GM21717 (cell line): Measurements from ENCODE around the gene LRRN3.

Experiments used
- ATAC-seq: cut with Tn5 transposase; IDR thresholded peaks from one replicate; pipeline ENCODE4 v1.9.1; 2021; ENCODE audit warnings: mild to moderate bottlenecking, moderate library complexity; ENCODE audit not compliant: unreplicated experiment

Gene LRRN3

DNA sequence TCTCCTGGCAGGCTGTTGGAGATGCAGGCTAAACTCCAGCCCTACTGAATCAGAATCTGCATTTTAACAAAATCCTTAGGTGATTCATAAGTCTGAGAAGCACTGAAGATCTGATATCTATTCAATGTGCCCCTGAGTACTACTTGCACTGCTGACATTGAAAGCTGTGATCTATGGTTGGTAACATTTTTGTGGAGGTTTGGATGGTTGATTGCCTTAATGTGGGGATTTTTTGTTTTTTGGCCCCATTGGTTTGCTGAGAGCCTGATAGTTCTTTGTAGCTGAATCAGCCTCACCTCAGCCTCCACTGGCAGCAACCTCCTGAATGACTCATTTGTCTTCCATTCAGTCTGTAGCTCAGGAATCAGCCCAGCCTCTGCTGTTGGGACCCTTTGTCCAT is 14.7 kb upstream of the LRRN3 start:
- ATAC-seq = no peak

GRCh38 chr7:111077001-111077400 is 13.9 kb upstream of the LRRN3 start:
- ATAC-seq = no peak

DNA sequence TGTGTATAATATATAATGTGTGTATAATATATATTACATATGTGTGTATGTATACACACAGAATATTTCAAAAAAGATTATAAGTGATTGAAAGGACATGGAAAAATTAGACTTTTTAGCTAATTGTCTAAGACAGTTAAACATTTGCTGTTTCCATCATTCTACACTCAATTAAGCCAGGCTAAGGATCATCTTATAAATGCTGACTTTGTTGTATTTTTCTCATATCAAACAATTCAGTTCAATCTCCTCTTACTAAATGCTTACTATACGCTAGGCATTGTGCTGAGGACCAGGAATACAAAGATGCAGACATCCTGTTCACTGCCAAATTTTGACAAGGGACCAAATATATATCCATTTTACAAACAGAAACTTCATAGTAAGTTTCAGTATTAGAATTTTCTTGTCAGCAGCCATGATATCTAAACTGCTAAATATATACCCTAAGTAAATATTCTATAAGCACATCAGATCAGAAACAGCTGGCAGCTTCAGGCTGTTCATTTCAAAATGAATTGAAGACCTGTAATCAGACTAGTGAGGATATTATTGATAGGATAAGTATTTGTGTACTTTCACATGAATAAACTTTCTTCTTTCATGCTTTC is 10.3 kb upstream of the LRRN3 start:
- ATAC-seq = peak; percentile 29

- ATAC-seq = no peak
These were observed 9.2 kb upstream of the LRRN3 start for GRCh38 chr7:111081546-111082267.

GRCh38 chr7:111082351-111082750 is 8.6 kb upstream of the LRRN3 start:
- ATAC-seq = no peak

GRCh38 chr7:111083413-111083812 is 7.5 kb upstream of the LRRN3 start:
- ATAC-seq = peak; percentile 99

DNA sequence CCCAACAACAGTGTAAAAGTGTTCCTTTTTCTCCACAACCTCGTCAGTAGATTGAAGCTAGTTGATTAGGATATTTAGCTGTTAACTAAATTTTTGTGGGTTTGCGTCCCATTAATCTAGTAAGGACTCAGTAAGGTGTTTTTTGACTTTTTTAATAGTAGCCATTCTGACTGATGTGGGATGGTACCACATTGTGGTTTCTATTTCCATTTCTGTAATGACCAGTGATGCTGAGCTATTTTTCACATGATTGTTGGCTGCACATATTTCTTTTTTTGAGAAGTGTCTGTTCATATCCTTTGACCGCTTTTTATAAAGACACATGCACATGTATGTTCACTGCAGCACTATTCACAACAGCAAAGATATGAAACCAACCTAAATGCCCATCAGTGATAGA is 5.6 kb upstream of the LRRN3 start:
- ATAC-seq = no peak

DNA sequence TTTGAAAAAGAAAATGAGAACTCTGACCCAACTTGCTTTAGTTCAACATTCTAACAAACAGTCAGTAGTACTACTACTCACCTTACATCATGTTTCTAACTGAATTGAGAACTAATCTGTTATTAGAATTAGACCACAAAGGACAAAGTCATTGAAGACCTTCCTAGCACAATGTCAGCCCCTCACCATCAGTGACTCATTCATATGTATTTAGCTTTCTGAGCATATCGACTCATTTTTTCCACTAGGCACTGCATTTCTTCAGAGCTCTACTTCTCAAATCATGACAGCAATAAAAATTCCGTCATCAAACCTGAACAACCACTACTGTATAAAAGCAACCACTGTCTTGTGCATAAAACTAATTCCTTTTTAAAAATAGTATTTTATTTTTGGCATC is 4.4 kb upstream of the LRRN3 start:
- ATAC-seq = no peak

- no peak for ATAC-seq
These were observed 2.6 kb upstream of the LRRN3 start for GRCh38 chr7:111088328-111088727.

- no peak for ATAC-seq
These were observed 1.0 kb upstream of the LRRN3 start for GRCh38 chr7:111089822-111090426.

DNA sequence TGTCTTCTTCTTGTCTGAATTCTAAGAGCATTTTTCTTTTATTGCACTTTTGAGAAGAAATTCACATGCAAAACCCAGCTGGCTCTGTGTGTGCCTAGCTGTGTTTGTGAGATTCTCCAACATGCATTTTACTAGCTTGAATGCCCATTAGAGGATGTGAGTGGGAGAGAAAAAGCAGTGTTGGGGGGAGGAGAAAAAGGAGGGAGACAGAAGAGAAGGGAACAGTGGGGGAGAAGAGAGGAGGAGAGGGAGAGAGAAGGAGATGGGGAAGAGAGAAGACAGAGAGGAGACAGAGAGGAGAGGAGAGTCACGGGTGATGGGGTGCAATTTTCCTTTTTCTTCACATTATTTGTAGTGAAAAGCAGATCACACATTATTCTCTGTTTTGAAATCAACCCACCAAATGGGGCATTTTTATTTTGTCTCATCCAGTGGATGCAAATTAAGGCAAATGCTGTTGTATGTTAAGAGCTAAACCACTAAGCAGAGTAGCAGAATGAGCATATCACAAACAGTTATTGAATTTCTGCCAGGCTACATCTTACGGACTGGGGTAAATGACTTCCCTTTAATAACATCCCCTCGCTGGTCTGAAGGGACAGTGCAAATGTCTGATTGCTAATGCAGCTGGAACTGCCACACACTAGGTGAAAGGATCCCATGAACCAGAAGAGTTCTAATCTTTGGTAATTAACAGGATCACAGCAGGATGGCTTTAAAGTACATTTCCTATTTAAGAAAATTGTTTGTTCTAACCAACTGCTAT is 849 bp downstream of the LRRN3 start:
- peak; percentile 40 for ATAC-seq

DNA sequence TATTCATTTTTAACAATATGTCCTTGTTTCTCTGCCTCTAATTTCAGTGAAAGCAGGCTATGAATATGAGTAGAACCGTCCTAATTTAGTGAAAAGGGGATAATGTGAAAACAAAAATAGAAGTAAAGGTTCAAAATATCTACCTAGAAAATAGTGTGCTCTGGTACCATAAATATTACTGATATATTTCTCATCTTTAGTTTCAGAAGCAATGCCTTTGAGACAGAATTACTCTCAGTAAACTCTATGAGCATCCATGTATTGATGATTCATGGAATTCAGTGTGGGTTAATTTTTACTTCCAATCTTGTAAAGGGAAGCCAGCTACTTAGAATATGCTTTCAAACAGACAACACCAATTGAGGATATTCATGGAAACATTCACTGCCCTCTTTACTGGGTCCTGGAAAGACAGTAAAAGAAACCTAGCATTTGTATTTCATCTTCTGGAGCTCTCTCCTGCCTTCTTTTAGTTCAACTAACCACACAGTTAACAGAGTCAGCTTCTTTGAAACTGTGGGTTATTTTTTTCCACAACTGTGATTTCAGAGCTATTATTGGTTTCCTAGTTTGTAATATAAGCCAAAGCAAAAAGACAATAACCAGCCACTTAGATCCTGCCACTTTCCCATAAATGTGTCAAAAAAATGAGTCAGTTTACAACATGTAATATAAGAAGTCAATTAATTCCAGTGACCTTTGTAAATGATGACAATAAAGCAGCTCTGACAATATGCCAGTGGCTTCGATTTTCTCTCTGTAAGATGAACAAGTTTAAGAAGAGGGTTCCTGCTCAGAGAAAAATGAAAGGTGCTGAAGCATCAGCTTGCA is 1.7 kb downstream of the LRRN3 start:
- ATAC-seq = peak; percentile 57

GRCh38 chr7:111093496-111093895 is 2.6 kb downstream of the LRRN3 start:
- ATAC-seq = no peak

GRCh38 chr7:111094419-111094818 is 3.5 kb downstream of the LRRN3 start:
- ATAC-seq = no peak

DNA sequence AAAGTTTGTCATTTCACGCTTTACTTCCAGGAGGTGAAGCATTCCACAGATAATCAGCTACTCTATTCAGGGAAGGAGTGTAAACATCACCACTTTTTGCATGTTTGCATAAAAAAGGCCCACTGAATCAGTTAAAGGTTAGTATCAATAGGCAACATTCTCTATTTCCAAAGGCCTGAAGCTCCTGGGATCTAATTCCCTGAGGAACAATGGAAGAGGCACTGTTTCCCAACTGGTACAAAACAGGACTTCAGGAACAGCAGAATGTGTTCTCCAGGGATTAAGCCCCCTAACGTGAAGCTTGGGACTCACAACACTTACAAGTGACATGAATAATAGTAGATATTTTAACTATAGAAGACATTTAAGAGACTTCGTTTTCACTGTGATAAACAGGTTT is 6.1 kb downstream of the LRRN3 start:
- ATAC-seq = no peak

GRCh38 chr7:111098011-111098925 is 7.3 kb downstream of the LRRN3 start:
- peak; percentile 81 for ATAC-seq

- ATAC-seq = no peak
These were observed 8.0 kb downstream of the LRRN3 start for GRCh38 chr7:111098926-111099250.

GRCh38 chr7:111101856-111102646 is 11.1 kb downstream of the LRRN3 start:
- no peak for ATAC-seq

GRCh38 chr7:111103136-111103535 is 12.2 kb downstream of the LRRN3 start:
- ATAC-seq = no peak
